Spinal cord (tissue), 10 donors: ENCODE measurements around the gene WWTR1. TPM values are rescaled to one million over a fixed set of nuclear protein-coding genes. Genes with fewer than 3 reads are reported as not detected.
A peak's percentile ranks its signal among the peaks of the same experiment; 100 is the strongest.

Experiments
- DNase-seq, 6 donors: peaks; one replicate each; pipeline versions ENCODE4 v3.0.0 to v3.0.0-alpha.2; 2013 to 2015; ENCODE audit warnings: low spot score in 6 of 6, low read depth in 4 of 6
- H3K27ac ChIP-seq: one replicate; pipeline ENCODE4 v1.5.1; 2013; ENCODE audit warnings: low read depth, low read length, control low read depth
- H3K27me3 ChIP-seq: one replicate; pipeline ENCODE4 v1.6.1; 2013; ENCODE audit warnings: low read length; ENCODE audit not compliant: control insufficient read depth, insufficient read depth
- H3K36me3 ChIP-seq: one replicate; pipeline ENCODE4 v1.6.1; 2013; ENCODE audit warnings: low read length; ENCODE audit not compliant: control insufficient read depth, insufficient read depth
- H3K4me1 ChIP-seq: one replicate; pipeline ENCODE4 v1.6.1; 2013; ENCODE audit warnings: low read length; ENCODE audit not compliant: control insufficient read depth, insufficient read depth
- H3K4me3 ChIP-seq: one replicate; pipeline ENCODE4 v1.5.1; 2013; ENCODE audit warnings: low read depth, low read length, control low read depth
- H3K9me3 ChIP-seq: one replicate; pipeline ENCODE4 v1.6.1; 2013; ENCODE audit warnings: low read length; ENCODE audit not compliant: control insufficient read depth, insufficient read depth
- WGBS: methylation state at CpG from one replicate; pipeline ENCODE4 v1.1.5; 2013; ENCODE audit warnings: missing lambda C conversion rate; ENCODE audit not compliant: insufficient coverage; 5-methylcytosine and 5-hydroxymethylcytosine counted together
- polyA plus RNA-seq, 2 donors: library from polyadenylated mRNA; unstranded; fragments of 120-200 nt; gene quantifications; one replicate each; pipeline ENCODE4 v1.2.1, GENCODE V29; 2013; ENCODE audit not compliant: insufficient read length in 2 of 2
- total RNA-seq, 2 donors: library from RNA; depleted of rRNA in 1 of 2; stranded (reverse); fragments of 120-200 nt in 1 of 2; fragments of >200 nt in 1 of 2; gene quantifications; one replicate each; pipeline versions ENCODE4 v1.2.3 to v1.2.4, GENCODE V29; 2013 to 2014
- donor health status: healthy.

WWTR1 gene
- total and polyA plus RNA-seq, 4 donors: 41.7 to 58.8 (median 44.1) TPM

DNA sequence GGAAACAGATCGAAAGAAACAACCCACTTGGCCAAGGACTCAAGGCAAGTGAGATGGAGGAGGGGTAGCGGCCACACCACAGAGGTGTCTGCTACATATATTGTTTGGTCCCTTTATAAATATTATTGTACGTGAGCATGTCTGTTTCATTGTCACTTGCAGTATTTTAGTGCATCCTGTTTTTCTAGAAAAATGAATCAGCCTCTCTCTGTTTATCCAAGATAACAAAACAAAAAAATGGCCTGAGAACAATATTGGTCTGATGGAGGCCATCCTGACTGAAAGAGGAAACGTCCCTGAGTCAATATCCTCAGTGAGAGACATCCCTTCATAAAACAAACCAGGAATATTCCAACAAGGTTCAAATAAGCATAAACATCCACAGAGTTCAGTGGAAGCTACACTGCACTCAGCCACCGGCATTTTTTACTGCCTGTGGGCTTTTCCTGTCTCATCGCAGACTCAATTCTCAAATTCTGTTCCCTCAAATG lies 42.0 kb downstream of the WWTR1 start:
- WGBS: 61% methylated on average over 4 of the region's 6 CpGs
- Histone ChIP-seq H3K9me3 (no peaks in the 10 kb centered on the region), H3K36me3 (no peaks in the 10 kb centered on the region), H3K4me3 (no peak overlapping the region), H3K27me3 (peaks cover 2% of the 10 kb centered on the region), H3K27ac (peak overlapping the region; percentile 1), H3K4me1 (peaks cover 8% of the 10 kb centered on the region)
- no peak for DNase-seq

DNA sequence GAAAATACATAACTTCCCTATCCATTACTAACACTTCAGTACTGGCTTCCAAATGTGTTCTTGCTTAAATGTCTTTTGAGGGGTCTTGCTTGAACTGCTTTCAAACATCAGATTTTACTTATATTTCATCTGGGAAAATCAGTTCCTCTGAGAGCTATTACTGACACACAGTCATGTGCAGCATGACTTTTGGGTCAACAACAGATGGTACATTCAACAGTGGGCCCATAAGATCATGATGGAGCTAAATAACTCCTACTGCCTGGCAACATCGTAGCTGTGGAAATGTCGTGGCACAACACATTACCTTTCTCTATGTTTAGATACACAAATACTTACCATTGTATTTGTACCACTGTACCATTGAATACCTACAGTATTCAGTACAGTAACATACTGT lies 43.8 kb downstream of the WWTR1 start:
- WGBS: 100% methylated on average over 1 of the region's 2 CpGs
- DNase-seq: no peak
- Histone ChIP-seq H3K9me3 (no peaks in the 10 kb centered on the region), H3K4me3 (no peak overlapping the region), H3K27ac (no peak overlapping the region), H3K4me1 (peaks cover 12% of the 10 kb centered on the region), H3K36me3 (no peaks in the 10 kb centered on the region), H3K27me3 (peaks cover 2% of the 10 kb centered on the region)

DNA sequence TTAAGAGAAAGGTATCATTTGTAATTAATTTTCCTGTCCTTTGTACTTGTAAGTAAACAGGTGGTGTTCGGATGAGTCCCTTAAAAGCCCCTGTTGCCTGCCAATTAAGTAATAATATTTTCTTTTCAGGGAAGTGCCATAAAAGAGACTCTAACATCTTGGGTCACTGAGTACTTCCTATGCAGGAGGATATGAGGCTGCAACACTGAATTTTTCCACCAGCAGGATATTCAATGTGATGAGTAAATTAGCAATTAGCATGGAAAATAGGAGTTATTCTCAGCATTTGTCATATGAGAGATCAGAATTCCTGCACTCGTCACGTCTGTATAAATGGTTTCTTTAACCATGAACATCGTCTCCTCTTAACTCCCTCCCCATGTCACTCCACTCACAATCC lies 45.4 kb downstream of the WWTR1 start:
- Histone ChIP-seq H3K27ac (no peak overlapping the region), H3K36me3 (no peaks in the 10 kb centered on the region), H3K9me3 (no peaks in the 10 kb centered on the region), H3K27me3 (peaks cover 2% of the 10 kb centered on the region), H3K4me1 (peaks cover 8% of the 10 kb centered on the region), H3K4me3 (no peak overlapping the region)
- WGBS: 98% methylated on average over 3 of the region's 4 CpGs
- no peak for DNase-seq

DNA sequence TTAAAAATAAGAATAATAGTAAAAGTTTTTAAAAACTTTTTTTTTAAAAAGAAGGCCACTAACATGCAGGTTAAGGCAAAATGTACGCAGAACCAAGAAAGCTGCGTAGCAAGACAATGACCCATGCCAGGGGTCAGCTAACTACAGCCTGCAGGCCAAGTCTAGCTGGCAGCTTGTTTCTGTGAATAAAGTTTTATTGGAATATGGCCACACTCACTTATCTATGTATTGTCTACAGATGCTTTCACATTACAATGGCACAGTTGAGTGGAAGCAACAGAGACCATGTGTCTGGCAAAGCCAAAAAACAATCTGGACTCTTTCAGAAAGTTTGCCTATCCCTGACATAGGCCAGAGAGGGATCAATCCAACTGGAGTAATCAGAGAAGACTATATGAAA lies 46.7 kb downstream of the WWTR1 start:
- WGBS: no CpG with 5 or more reads among the region's 2 CpGs
- Histone ChIP-seq H3K4me3 (no peak overlapping the region), H3K36me3 (no peaks in the 10 kb centered on the region), H3K4me1 (peaks cover 8% of the 10 kb centered on the region), H3K9me3 (no peaks in the 10 kb centered on the region), H3K27me3 (peaks cover 2% of the 10 kb centered on the region), H3K27ac (no peak overlapping the region)
- DNase-seq: no peak

DNA sequence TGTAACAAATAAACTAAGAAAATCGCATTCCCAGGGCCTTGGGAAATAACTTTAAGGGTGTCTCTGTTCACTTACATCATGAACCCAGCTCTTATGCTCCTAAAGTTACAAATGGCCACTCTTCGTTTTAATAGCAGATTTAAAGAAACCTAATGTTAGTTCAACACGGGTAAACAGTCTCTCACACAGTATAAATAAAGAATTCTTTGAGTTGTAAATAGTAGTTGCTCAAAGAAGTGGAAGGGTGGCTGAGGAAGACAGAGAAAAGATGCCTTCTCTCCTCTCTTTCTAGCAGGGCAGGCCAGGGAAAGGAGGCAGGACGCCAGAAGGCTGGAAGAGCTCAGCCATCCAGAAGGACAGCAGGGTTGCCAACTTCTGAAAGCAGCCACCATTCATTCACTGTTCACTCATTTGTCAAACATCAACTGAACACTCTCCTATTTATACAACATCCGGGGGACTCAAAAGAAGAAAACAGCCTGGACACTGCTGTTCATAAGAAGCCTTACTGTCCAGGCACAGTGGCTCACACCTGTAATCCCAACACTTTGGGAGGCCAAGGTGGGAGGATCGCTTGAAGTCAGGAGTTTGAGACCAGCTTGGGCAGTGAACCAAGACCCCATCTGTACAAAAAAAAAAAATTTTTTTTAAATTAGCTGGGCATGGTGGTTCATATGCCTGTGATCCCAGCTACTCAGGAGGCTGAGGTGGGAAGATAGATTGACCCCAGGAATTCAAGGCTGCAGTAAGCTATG lies 47.3 kb downstream of the WWTR1 start:
- WGBS: 0% methylated on average over 1 of the region's 6 CpGs
- Histone ChIP-seq H3K4me3 (no peak overlapping the region), H3K27me3 (peaks cover 2% of the 10 kb centered on the region), H3K4me1 (peaks cover 8% of the 10 kb centered on the region), H3K36me3 (no peaks in the 10 kb centered on the region), H3K9me3 (no peaks in the 10 kb centered on the region), H3K27ac (peak overlapping the region; percentile 61)
- peak; percentile 52 to 94 (median 72) for DNase-seq

DNA sequence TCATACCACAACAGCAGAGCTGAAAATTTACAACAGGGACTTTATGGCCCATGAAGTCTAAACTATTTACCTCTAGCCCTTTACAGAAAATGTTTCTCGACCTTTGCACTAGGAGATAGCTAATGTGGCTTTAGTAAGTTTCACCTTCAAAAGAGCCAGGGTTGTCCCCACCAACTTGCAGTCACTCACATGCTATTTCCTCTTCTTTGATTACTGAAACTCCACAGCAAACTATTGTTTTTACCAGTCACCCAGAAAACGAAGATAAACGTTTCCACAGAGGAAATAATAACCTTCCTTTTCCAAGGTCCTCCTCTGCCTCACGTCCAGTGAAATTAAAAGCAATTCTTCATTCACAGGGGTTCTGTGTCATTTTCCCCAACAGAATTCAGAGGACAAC lies 48.2 kb downstream of the WWTR1 start:
- H3K9me3 ChIP-seq: no peaks in the 10 kb centered on the region
- DNase-seq: peak in 1 of 6 donors; percentile 24
- H3K27me3 ChIP-seq: peaks cover 2% of the 10 kb centered on the region
- H3K27ac ChIP-seq: peak overlapping the region; percentile 61
- no peak overlapping the region for H3K4me3 ChIP-seq
- H3K36me3 ChIP-seq: no peaks in the 10 kb centered on the region
- H3K4me1 ChIP-seq: peaks cover 10% of the 10 kb centered on the region
- WGBS: 13% methylated on average over 2 of the region's 4 CpGs

DNA sequence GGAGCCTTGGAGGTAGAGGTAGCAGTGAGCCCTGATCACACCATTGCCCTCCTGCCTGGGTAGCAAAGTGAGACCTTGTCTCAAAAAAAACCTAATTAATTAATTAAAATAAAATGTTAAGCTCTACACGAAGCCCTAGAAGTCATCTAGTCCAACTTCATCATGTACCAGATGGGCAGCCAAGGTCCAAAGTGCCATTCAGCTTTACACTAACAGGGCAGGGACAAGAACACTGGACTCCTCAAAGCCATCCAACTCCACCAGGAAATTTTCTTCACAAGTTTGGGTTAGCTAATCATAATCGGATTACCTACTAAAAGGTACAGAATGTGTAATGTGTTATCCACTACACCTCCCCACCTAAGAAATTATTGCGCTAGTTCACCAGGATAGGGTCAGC lies 48.8 kb downstream of the WWTR1 start:
- Histone ChIP-seq H3K4me3 (no peak overlapping the region), H3K27ac (peak overlapping the region; percentile 61)
- no CpG with 5 or more reads among the region's 3 CpGs for WGBS

DNA sequence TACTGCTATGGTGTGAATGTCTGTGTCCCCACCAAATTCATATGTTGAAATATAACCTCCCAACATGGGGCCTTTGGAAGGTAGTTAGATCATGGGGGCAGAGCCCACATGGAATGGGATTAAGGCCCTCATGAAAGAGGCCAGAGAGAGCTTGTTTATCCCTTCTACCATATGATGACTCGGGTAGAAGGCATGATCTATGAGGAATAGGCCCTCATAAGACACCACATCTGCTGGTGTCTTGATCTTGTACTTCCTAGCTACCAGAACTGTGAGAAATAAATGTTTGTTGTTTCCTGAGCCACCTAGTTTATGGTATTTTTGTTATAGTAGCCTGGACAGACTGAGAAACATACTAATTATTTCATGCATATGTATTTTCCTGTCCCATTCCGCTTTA lies 51.9 kb downstream of the WWTR1 start:
- Histone ChIP-seq H3K36me3 (no peaks in the 10 kb centered on the region), H3K4me3 (no peak overlapping the region), H3K9me3 (no peaks in the 10 kb centered on the region), H3K27me3 (no peaks in the 10 kb centered on the region), H3K27ac (peak overlapping the region; percentile 85), H3K4me1 (peaks cover 23% of the 10 kb centered on the region)
- no CpG with 5 or more reads among the region's 2 CpGs for WGBS
- no peak for DNase-seq

More for the DNA sequence above, 48.8 kb downstream of the WWTR1 start:
- H3K4me1 ChIP-seq: peaks cover 16% of the 10 kb centered on the region
- peaks cover 2% of the 10 kb centered on the region for H3K27me3 ChIP-seq
- no peaks in the 10 kb centered on the region for H3K9me3 ChIP-seq
- H3K36me3 ChIP-seq: no peaks in the 10 kb centered on the region
- no peak for DNase-seq

DNA sequence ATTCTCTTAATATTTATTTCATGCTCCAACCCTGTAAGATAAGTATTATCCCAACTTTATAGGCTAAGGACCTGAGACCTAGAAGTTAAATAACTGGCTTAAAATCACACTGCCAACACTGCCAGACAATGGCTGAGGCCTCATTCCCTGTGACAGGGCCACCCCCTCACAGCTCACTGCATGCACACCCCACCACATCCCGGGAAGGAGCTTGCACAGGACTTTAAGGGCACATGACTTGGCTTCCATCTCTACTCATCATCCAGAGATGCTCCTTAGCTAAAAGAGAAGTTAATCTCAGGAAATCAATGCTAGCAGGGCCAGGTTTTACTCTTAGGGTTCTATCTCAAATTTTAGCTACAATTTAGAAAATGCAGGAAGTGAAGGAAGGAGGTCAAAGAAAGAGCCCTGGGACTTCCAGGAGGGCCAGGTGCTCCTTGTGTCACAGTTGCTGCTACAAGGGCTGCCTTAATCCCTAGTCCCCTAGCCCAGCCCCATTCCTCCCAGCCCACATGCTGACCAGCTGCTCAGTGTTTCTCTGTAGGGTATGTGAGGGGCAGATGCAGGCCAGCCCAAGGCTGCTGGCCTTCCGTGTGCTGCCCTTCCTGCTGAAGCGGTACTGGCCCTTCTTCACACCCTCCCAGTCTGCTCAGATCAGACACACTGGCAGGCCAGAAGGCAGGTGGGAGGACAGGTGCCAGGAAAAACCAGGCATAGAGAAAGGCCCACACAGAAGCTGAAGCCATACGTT lies 53.5 kb downstream of the WWTR1 start:
- Histone ChIP-seq H3K4me1 (peaks cover 18% of the 10 kb centered on the region), H3K4me3 (no peak overlapping the region), H3K27me3 (no peaks in the 10 kb centered on the region), H3K27ac (peak overlapping the region; percentile 85), H3K9me3 (no peaks in the 10 kb centered on the region), H3K36me3 (no peaks in the 10 kb centered on the region)
- DNase-seq: no peak
- 66% methylated on average over 4 of the region's 4 CpGs for WGBS
